ENCODE results near the gene TRAM2.

Gene TRAM2

GRCh38 chr6:52591832-52592231 lies 15.0 kb upstream of the TRAM2 start:
- TF ChIP-seq CTCF (IDR thresholded peaks at IDR 0.05; ENCODE audit: low read depth, low read length), result no peak
- DNase-seq (ENCODE audit: extremely low read depth, low read depth), result no peak

GRCh38 chr6:52590152-52590891 lies 13.5 kb upstream of the TRAM2 start:
- TF ChIP-seq CTCF (IDR thresholded peaks at IDR 0.05; ENCODE audit: low read depth, low read length), result peak; percentile 12
- no peak for DNase-seq (ENCODE audit: extremely low read depth, low read depth)

DNA sequence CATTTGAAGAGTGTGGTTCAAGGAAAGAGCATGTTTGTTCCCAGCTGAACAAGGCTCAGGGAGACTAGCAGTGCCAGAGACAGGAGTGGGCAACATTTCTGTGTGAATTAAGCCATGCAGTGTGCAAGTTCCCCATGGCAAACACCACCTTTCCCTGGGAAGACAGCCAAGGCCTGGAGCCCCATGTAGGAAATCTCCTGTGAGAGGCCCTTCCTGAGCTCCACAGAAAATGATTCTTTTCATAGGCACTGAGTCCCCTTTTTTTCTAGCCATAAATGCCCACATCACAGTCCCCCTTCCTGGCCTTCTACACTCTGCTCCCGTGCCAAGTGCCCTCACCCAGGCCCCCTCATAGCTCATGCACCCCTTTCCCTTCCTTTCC lies 11.8 kb upstream of the TRAM2 start:
- DNase-seq (ENCODE audit: extremely low read depth, low read depth), result no peak
- no peak for TF ChIP-seq CTCF (IDR thresholded peaks at IDR 0.05; ENCODE audit: low read depth, low read length)

DNA sequence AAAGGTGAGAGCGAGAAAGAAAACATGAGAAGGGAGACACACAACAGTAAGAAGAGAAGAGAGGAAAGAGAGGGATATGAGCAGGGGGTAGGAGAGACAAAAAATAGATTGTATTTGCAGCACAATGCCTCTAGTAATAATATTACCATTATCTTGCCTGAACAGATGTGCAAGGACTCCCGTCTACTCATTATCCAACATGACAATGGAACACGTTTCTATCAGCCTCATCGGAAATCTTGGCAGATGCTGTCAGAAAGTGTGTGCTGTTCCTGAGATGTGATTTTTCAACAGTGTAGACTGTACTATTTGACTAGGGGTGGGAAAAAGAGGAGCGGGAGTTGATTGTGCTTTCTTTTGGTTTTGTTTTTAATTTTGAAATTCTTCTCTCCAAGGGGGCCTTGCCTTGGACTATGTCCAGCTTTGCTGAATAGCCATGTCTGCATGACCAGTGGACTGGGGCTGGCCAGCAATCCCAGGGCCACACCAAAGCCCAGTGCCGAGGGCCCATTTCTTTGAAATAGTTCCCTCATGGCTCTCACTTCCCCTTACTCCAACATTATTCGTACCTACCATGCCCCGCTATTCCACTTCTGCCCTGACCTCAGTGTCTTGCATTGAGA lies 11.3 kb upstream of the TRAM2 start:
- TF ChIP-seq CTCF (IDR thresholded peaks at IDR 0.05; ENCODE audit: low read depth, low read length), result no peak
- no peak for DNase-seq (ENCODE audit: extremely low read depth, low read depth)

GRCh38 chr6:52587001-52587400 lies 10.1 kb upstream of the TRAM2 start:
- TF ChIP-seq CTCF (IDR thresholded peaks at IDR 0.05; ENCODE audit: low read depth, low read length), result no peak
- no peak for DNase-seq (ENCODE audit: extremely low read depth, low read depth)

DNA sequence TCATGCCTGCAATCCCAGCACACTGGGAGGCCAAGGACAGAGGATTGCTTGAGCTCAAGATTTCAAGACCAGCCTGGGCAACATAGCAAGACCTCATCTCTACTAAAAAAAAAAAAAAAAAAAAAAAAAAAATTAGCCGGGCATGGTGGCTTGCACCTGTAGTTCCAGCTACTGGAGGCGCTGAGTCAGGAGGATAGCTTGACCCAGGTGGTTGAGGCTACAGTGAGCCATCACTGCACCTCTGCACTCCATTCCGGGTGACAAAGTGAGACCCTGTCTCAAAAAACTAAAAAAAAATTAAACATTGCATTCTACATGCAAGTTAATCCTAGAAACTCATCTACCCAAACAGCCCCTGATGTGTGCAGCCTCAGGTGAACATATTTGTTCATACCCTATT lies 7.3 kb upstream of the TRAM2 start:
- no peak for DNase-seq (ENCODE audit: extremely low read depth, low read depth)

More for the DNA sequence above, 7.3 kb upstream of the TRAM2 start:
- no peak for TF ChIP-seq CTCF (IDR thresholded peaks at IDR 0.05; ENCODE audit: low read depth, low read length)
